ENCODE data around the gene TM4SF1. TPM values are rescaled to one million over a fixed set of nuclear protein-coding genes. Genes with fewer than 3 reads are reported as not detected.

The TM4SF1 gene
- total RNA-seq, 1 donor from 2014 or later: 0.26 TPM

- peaks cover 24% of the 10 kb centered on the region for H3K27me3 Mint-ChIP-seq
- H3K36me3 Mint-ChIP-seq (ENCODE audit: low read depth): no peaks in the 10 kb centered on the region
- intact Hi-C loops (cut with micrococcal nuclease): no loop called here
- H3K4me3 Mint-ChIP-seq: no peak overlapping the region
- H3K4me1 Mint-ChIP-seq: no peaks in the 10 kb centered on the region
- H3K9me3 Mint-ChIP-seq: no peaks in the 10 kb centered on the region
- DNase-seq: no peak
- H3K27ac Mint-ChIP-seq: no peak overlapping the region
Observed at GRCh38 chr3:149332227-149332765, 45.2 kb downstream of the TM4SF1 start.

- no peak for DNase-seq
- no peaks in the 10 kb centered on the region for H3K36me3 Mint-ChIP-seq (ENCODE audit: low read depth)
- no peak overlapping the region for H3K27ac Mint-ChIP-seq
- H3K4me3 Mint-ChIP-seq: no peak overlapping the region
- H3K9me3 Mint-ChIP-seq: no peaks in the 10 kb centered on the region
- H3K4me1 Mint-ChIP-seq: no peaks in the 10 kb centered on the region
- H3K27me3 Mint-ChIP-seq: peaks cover 28% of the 10 kb centered on the region
- intact Hi-C loops (cut with micrococcal nuclease): no loop called here
Observed at GRCh38 chr3:149331396-149331795, 46.1 kb downstream of the TM4SF1 start.

- H3K27me3 Mint-ChIP-seq: peaks cover 31% of the 10 kb centered on the region
- DNase-seq: no peak
- no peaks in the 10 kb centered on the region for H3K9me3 Mint-ChIP-seq
- H3K27ac Mint-ChIP-seq: no peak overlapping the region
- no peaks in the 10 kb centered on the region for H3K36me3 Mint-ChIP-seq (ENCODE audit: low read depth)
- intact Hi-C loops (cut with micrococcal nuclease): no loop called here
- H3K4me1 Mint-ChIP-seq: no peaks in the 10 kb centered on the region
- H3K4me3 Mint-ChIP-seq: no peak overlapping the region
Observed at GRCh38 chr3:149330609-149331331, 46.7 kb downstream of the TM4SF1 start.

- Mint-ChIP-seq H3K27me3 (peaks cover 33% of the 10 kb centered on the region), H3K4me3 (no peak overlapping the region), H3K4me1 (no peaks in the 10 kb centered on the region), H3K9me3 (no peaks in the 10 kb centered on the region), H3K27ac (no peak overlapping the region), H3K36me3 (ENCODE audit: low read depth) (no peaks in the 10 kb centered on the region)
- intact Hi-C loops (cut with micrococcal nuclease): no loop called here
- no peak for DNase-seq
Observed at GRCh38 chr3:149327156-149327555, 50.3 kb downstream of the TM4SF1 start.

- Mint-ChIP-seq H3K36me3 (ENCODE audit: low read depth) (no peaks in the 10 kb centered on the region), H3K27me3 (peaks cover 33% of the 10 kb centered on the region)
- DNase-seq: no peak
Observed at GRCh38 chr3:149325581-149325980, 51.9 kb downstream of the TM4SF1 start.

GRCh38 chr3:149324332-149324731 is 53.1 kb downstream of the TM4SF1 start:
- Mint-ChIP-seq H3K4me1 (no peaks in the 10 kb centered on the region), H3K27ac (no peak overlapping the region), H3K9me3 (no peaks in the 10 kb centered on the region), H3K27me3 (peaks cover 27% of the 10 kb centered on the region), H3K36me3 (ENCODE audit: low read depth) (no peaks in the 10 kb centered on the region), H3K4me3 (no peak overlapping the region)
- no peak for DNase-seq
- intact Hi-C loops (cut with micrococcal nuclease): no loop called here

More at GRCh38 chr3:149325581-149325980, 51.9 kb downstream of the TM4SF1 start:
- intact Hi-C loops (cut with micrococcal nuclease): no loop called here
- Mint-ChIP-seq H3K4me3 (no peak overlapping the region), H3K4me1 (no peaks in the 10 kb centered on the region), H3K27ac (no peak overlapping the region), H3K9me3 (no peaks in the 10 kb centered on the region)

GRCh38 chr3:149321640-149322039 is 55.8 kb downstream of the TM4SF1 start:
- no peak overlapping the region for H3K27ac Mint-ChIP-seq

GRCh38 chr3:149321136-149321535 is 56.3 kb downstream of the TM4SF1 start:
- H3K9me3 Mint-ChIP-seq: no peaks in the 10 kb centered on the region
- H3K27me3 Mint-ChIP-seq: peaks cover 18% of the 10 kb centered on the region
- no peaks in the 10 kb centered on the region for H3K4me1 Mint-ChIP-seq
- H3K27ac Mint-ChIP-seq: no peak overlapping the region
- DNase-seq: no peak
- no peak overlapping the region for H3K4me3 Mint-ChIP-seq
- H3K36me3 Mint-ChIP-seq (ENCODE audit: low read depth): no peaks in the 10 kb centered on the region
- intact Hi-C loops (cut with micrococcal nuclease): no loop called here

More at GRCh38 chr3:149321640-149322039, 55.8 kb downstream of the TM4SF1 start:
- Mint-ChIP-seq H3K9me3 (no peaks in the 10 kb centered on the region), H3K4me3 (no peak overlapping the region), H3K4me1 (no peaks in the 10 kb centered on the region), H3K36me3 (ENCODE audit: low read depth) (no peaks in the 10 kb centered on the region), H3K27me3 (peaks cover 21% of the 10 kb centered on the region)
- DNase-seq: no peak
- intact Hi-C loops (cut with micrococcal nuclease): no loop called here

- no peaks in the 10 kb centered on the region for H3K36me3 Mint-ChIP-seq (ENCODE audit: low read depth)
- no peak for DNase-seq
- no peak overlapping the region for H3K27ac Mint-ChIP-seq
- intact Hi-C loops (cut with micrococcal nuclease): no loop called here
- peaks cover 16% of the 10 kb centered on the region for H3K27me3 Mint-ChIP-seq
- H3K9me3 Mint-ChIP-seq: no peaks in the 10 kb centered on the region
- H3K4me3 Mint-ChIP-seq: no peak overlapping the region
- no peaks in the 10 kb centered on the region for H3K4me1 Mint-ChIP-seq
Observed at GRCh38 chr3:149319750-149320149, 57.7 kb downstream of the TM4SF1 start.

Other genes starting within 250 kb of the TM4SF1 start
- gene HPS3, start 248.0 kb downstream of the TM4SF1 start, total RNA-seq: 15.3 and 17.4 TPM in 2 replicates
- not detected in 2 replicates for gene CP, start 155.8 kb downstream of the TM4SF1 start, total RNA-seq
- gene TM4SF18, start 44.0 kb downstream of the TM4SF1 start, total RNA-seq: not detected in 2 replicates
- gene TM4SF4, start 97.0 kb upstream of the TM4SF1 start, total RNA-seq: not detected in 2 replicates